H54 (cell line): ENCODE data around the gene DNAJB11.
"Not testable (repeated sequence)": the region's sequence is repeated elsewhere in the genome, so short reads cannot be mapped to it uniquely, and the experiment has no call there.

Experiments
- DNase-seq: peaks from one replicate; pipeline ENCODE4 v3.0.0; 2011; ENCODE audit warnings: low spot score, mixed read lengths; ENCODE audit not compliant: insufficient read length
- FAIRE-seq: peaks from 3 replicates; lab custom pipeline; 2011; peaks lifted over from hg19 to GRCh38; lab: Jason Lieb, UNC
- POLR2A ChIP-seq: IDR thresholded peaks from 2 replicates; pipeline ENCODE4 v1.6.1; 2011; ENCODE audit warnings: low read depth, mild to moderate bottlenecking, low read length

DNAJB11 gene

GRCh38 chr3:186536883-186537844 is 33.4 kb upstream of the DNAJB11 start:
- FAIRE-seq = no peak
- TF ChIP-seq POLR2A = no peak
- no peak for DNase-seq

- TF ChIP-seq POLR2A = no peak
- FAIRE-seq (no peak), DNase-seq (no peak)
Observed at GRCh38 chr3:186538779-186539178, 31.7 kb upstream of the DNAJB11 start.

GRCh38 chr3:186540221-186540834 is 30.2 kb upstream of the DNAJB11 start:
- peak; percentile 68 for DNase-seq
- peak; percentile 100 for FAIRE-seq
- TF ChIP-seq POLR2A = no peak

GRCh38 chr3:186540835-186541226 is 29.7 kb upstream of the DNAJB11 start:
- TF ChIP-seq POLR2A = no peak
- DNase-seq (peak; percentile 22), FAIRE-seq (no peak)

- DNase-seq (no peak), FAIRE-seq (peak; percentile 91)
- no peak for TF ChIP-seq POLR2A
Observed at GRCh38 chr3:186544281-186544680, 26.2 kb upstream of the DNAJB11 start, which contains the start of gene CRYGS. Gene CRYGS, minus strand, starts transcription at chr3:186544380. Its CDS starts 54 bp downstream, at chr3:186544326.

GRCh38 chr3:186549497-186549896 is 21.0 kb upstream of the DNAJB11 start:
- DNase-seq (no peak), FAIRE-seq (no peak)
- TF ChIP-seq POLR2A = no peak

GRCh38 chr3:186551387-186551786 is 19.1 kb upstream of the DNAJB11 start:
- no peak for DNase-seq
- FAIRE-seq = no peak
- TF ChIP-seq POLR2A = no peak

- no peak for DNase-seq
- TF ChIP-seq POLR2A = no peak
- peak; percentile 50 for FAIRE-seq
Observed at GRCh38 chr3:186552408-186553031, 18.0 kb upstream of the DNAJB11 start.

GRCh38 chr3:186564586-186564985 is 5.9 kb upstream of the DNAJB11 start:
- TF ChIP-seq POLR2A = no peak
- FAIRE-seq (no peak), DNase-seq (no peak)

GRCh38 chr3:186566772-186567071 is 3.8 kb upstream of the DNAJB11 start:
- no peak for DNase-seq
- TF ChIP-seq POLR2A = no peak
- no peak for FAIRE-seq

GRCh38 chr3:186567072-186567921 is 3.2 kb upstream of the DNAJB11 start, which contains the start of gene TBCCD1:
Gene TBCCD1, minus strand, starts transcription at chr3:186567339. Its CDS starts 3,010 bp downstream, at chr3:186564329.
- peak; percentile 96 for TF ChIP-seq POLR2A
- peak; percentile 66 for FAIRE-seq
- DNase-seq = peak; percentile 86

GRCh38 chr3:186569361-186569760 is 1.2 kb upstream of the DNAJB11 start:
- not testable (repeated sequence) for FAIRE-seq, DNase-seq

- no peak for TF ChIP-seq POLR2A
- DNase-seq (no peak), FAIRE-seq (no peak)
Observed at GRCh38 chr3:186569779-186570095, 783 bp upstream of the DNAJB11 start.
